ENCODE results near the gene KHDRBS2. TPM values are rescaled to one million over a fixed set of nuclear protein-coding genes. Genes with fewer than 3 reads are reported as not detected.

KHDRBS2 gene
- total RNA-seq, 1 donor from 2014 or later = not detected

GRCh38 chr6:62202078-62202477 is 83.9 kb downstream of the KHDRBS2 start:
- no peak overlapping the region for H3K27ac Mint-ChIP-seq (ENCODE audit: unreplicated experiment)
- H3K9me3 Mint-ChIP-seq (ENCODE audit: unreplicated experiment) = peaks cover 30% of the 10 kb centered on the region
- H3K4me1 Mint-ChIP-seq (ENCODE audit: unreplicated experiment) = no peaks in the 10 kb centered on the region
- no peaks in the 10 kb centered on the region for H3K36me3 Mint-ChIP-seq (ENCODE audit: unreplicated experiment)
- TF ChIP-seq CTCF (IDR thresholded peaks at IDR 0.05) = no peak
- no peak for DNase-seq (ENCODE audit: extremely low spot score, unreplicated experiment)
- no peaks in the 10 kb centered on the region for H3K27me3 Mint-ChIP-seq (ENCODE audit: unreplicated experiment)
- H3K4me3 Mint-ChIP-seq (ENCODE audit: unreplicated experiment) = no peak overlapping the region

- TF ChIP-seq CTCF (IDR thresholded peaks at IDR 0.05) = no peak
- Mint-ChIP-seq H3K27ac (ENCODE audit: unreplicated experiment) (no peak overlapping the region), H3K4me3 (ENCODE audit: unreplicated experiment) (no peak overlapping the region), H3K9me3 (ENCODE audit: unreplicated experiment) (peaks cover 28% of the 10 kb centered on the region), H3K27me3 (ENCODE audit: unreplicated experiment) (no peaks in the 10 kb centered on the region), H3K36me3 (ENCODE audit: unreplicated experiment) (no peaks in the 10 kb centered on the region), H3K4me1 (ENCODE audit: unreplicated experiment) (no peaks in the 10 kb centered on the region)
- DNase-seq (ENCODE audit: extremely low spot score, unreplicated experiment) = no peak
Measured at GRCh38 chr6:62192593-62192992, 93.4 kb downstream of the KHDRBS2 start.

GRCh38 chr6:62175195-62175594 is 110.8 kb downstream of the KHDRBS2 start:
- Mint-ChIP-seq H3K27ac (ENCODE audit: unreplicated experiment) (no peak overlapping the region), H3K9me3 (ENCODE audit: unreplicated experiment) (peaks cover 7% of the 10 kb centered on the region), H3K36me3 (ENCODE audit: unreplicated experiment) (no peaks in the 10 kb centered on the region), H3K4me1 (ENCODE audit: unreplicated experiment) (no peaks in the 10 kb centered on the region), H3K4me3 (ENCODE audit: unreplicated experiment) (no peak overlapping the region), H3K27me3 (ENCODE audit: unreplicated experiment) (no peaks in the 10 kb centered on the region)
- TF ChIP-seq CTCF (IDR thresholded peaks at IDR 0.05) = no peak
- no peak for DNase-seq (ENCODE audit: extremely low spot score, unreplicated experiment)

GRCh38 chr6:62174548-62174947 is 111.5 kb downstream of the KHDRBS2 start:
- no peak for TF ChIP-seq CTCF (IDR thresholded peaks at IDR 0.05)
- Mint-ChIP-seq H3K27me3 (ENCODE audit: unreplicated experiment) (no peaks in the 10 kb centered on the region), H3K9me3 (ENCODE audit: unreplicated experiment) (peaks cover 7% of the 10 kb centered on the region), H3K4me3 (ENCODE audit: unreplicated experiment) (no peak overlapping the region), H3K4me1 (ENCODE audit: unreplicated experiment) (no peaks in the 10 kb centered on the region), H3K36me3 (ENCODE audit: unreplicated experiment) (no peaks in the 10 kb centered on the region), H3K27ac (ENCODE audit: unreplicated experiment) (no peak overlapping the region)
- no peak for DNase-seq (ENCODE audit: extremely low spot score, unreplicated experiment)

- Mint-ChIP-seq H3K4me3 (ENCODE audit: unreplicated experiment) (no peak overlapping the region), H3K36me3 (ENCODE audit: unreplicated experiment) (no peaks in the 10 kb centered on the region), H3K9me3 (ENCODE audit: unreplicated experiment) (peaks cover 18% of the 10 kb centered on the region), H3K4me1 (ENCODE audit: unreplicated experiment) (no peaks in the 10 kb centered on the region), H3K27me3 (ENCODE audit: unreplicated experiment) (no peaks in the 10 kb centered on the region), H3K27ac (ENCODE audit: unreplicated experiment) (no peak overlapping the region)
- no peak for DNase-seq (ENCODE audit: extremely low spot score, unreplicated experiment)
- no peak for TF ChIP-seq CTCF (IDR thresholded peaks at IDR 0.05)
Measured at GRCh38 chr6:62167736-62168135, 118.3 kb downstream of the KHDRBS2 start.
